ENCODE results near the gene UBE2J2. TPM values are rescaled to one million over a fixed set of nuclear protein-coding genes. Genes with fewer than 3 reads are reported as not detected.

The UBE2J2 gene
- total RNA-seq, 2 donors from 2014 or later: 23.6 to 39.2 TPM

GRCh38 chr1:1225238-1225845, 48.3 kb downstream of the UBE2J2 start:
- H3K36me3 ChIP-seq (replicated peaks in 1 of 2; ENCODE audit: insufficient read depth in 1 of 2, low read depth in 2 of 2): peaks cover 20 to 31% of the 10 kb centered on the region in 2 donors
- intact Hi-C loops (cut with DNase I): loop anchor here (5.0 kb wide), 1 partner anchor 108 kb away; the partner anchor contains the start of gene C1orf159

GRCh38 chr1:1223891-1224290, 49.8 kb downstream of the UBE2J2 start:
- intact Hi-C loops (cut with DNase I): no loop called here
- DNase-seq (no peak), ATAC-seq (no peak)
- 90 to 93% methylated on average over 11 to 21 of the region's 21 CpGs for WGBS, 2 donors
- Histone ChIP-seq H3K27me3 (no peaks in the 10 kb centered on the region), H3K27ac (no peak overlapping the region), H3K36me3 (replicated peaks in 1 of 2; ENCODE audit: insufficient read depth in 1 of 2, low read depth in 2 of 2) (peaks cover 20 to 31% of the 10 kb centered on the region in 2 donors), H3K4me3 (no peak overlapping the region), H3K9me3 (no peaks in the 10 kb centered on the region), H3K4me1 (no peaks in the 10 kb centered on the region)
- TF ChIP-seq CTCF (IDR thresholded peaks at IDR 0.05): no peak
- no peak for TF ChIP-seq POLR2A (IDR thresholded peaks at IDR 0.05)

More at GRCh38 chr1:1225238-1225845, 48.3 kb downstream of the UBE2J2 start:
- Histone ChIP-seq H3K4me3 (no peak overlapping the region), H3K4me1 (peaks cover 12% of the 10 kb centered on the region), H3K9me3 (no peaks in the 10 kb centered on the region), H3K27ac (no peak overlapping the region), H3K27me3 (no peaks in the 10 kb centered on the region)
- 84 to 96% methylated on average over 16 to 34 of the region's 34 CpGs for WGBS, 2 donors
- no peak for TF ChIP-seq CTCF (IDR thresholded peaks at IDR 0.05)
- no peak for TF ChIP-seq POLR2A (IDR thresholded peaks at IDR 0.05)
- no peak for ATAC-seq
- no peak for DNase-seq

GRCh38 chr1:1223321-1223720, 50.3 kb downstream of the UBE2J2 start:
- no peaks in the 10 kb centered on the region for H3K27me3 ChIP-seq
- H3K9me3 ChIP-seq: no peaks in the 10 kb centered on the region
- intact Hi-C loops (cut with DNase I): no loop called here
- no peak overlapping the region for H3K4me3 ChIP-seq
- ATAC-seq: no peak
- no peak for DNase-seq
- no peaks in the 10 kb centered on the region for H3K4me1 ChIP-seq
- TF ChIP-seq CTCF (IDR thresholded peaks at IDR 0.05) (no peak), POLR2A (IDR thresholded peaks at IDR 0.05) (no peak)
- 95 to 100% methylated on average over 4 to 15 of the region's 15 CpGs for WGBS, 2 donors
- H3K36me3 ChIP-seq (replicated peaks in 1 of 2; ENCODE audit: insufficient read depth in 1 of 2, low read depth in 2 of 2): peaks cover 20 to 29% of the 10 kb centered on the region in 2 donors
- H3K27ac ChIP-seq: no peak overlapping the region

GRCh38 chr1:1222575-1223225, 51.0 kb downstream of the UBE2J2 start:
- H3K4me1 ChIP-seq: no peaks in the 10 kb centered on the region
- H3K36me3 ChIP-seq (replicated peaks in 1 of 2; ENCODE audit: insufficient read depth in 1 of 2, low read depth in 2 of 2): peaks cover 15 to 25% of the 10 kb centered on the region in 2 donors
- TF ChIP-seq CTCF (IDR thresholded peaks at IDR 0.05) (no peak), POLR2A (IDR thresholded peaks at IDR 0.05) (no peak)
- ATAC-seq: no peak
- H3K27me3 ChIP-seq: no peaks in the 10 kb centered on the region
- no peak overlapping the region for H3K4me3 ChIP-seq
- DNase-seq: no peak
- H3K27ac ChIP-seq: no peak overlapping the region
- intact Hi-C loops (cut with DNase I): no loop called here
- no peaks in the 10 kb centered on the region for H3K9me3 ChIP-seq
- 93 to 96% methylated on average over 36 to 44 of the region's 44 CpGs for WGBS, 2 donors

All from body of pancreas (tissue), 4 donors.